SK-N-DZ (cell line): Measurements from ENCODE around the gene STOX1. TPM values are rescaled to one million over a fixed set of nuclear protein-coding genes. Genes with fewer than 3 reads are reported as not detected.
A peak's percentile ranks its signal among the peaks of the same experiment; 100 is the strongest.
"Not testable (repeated sequence)": the region's sequence is repeated elsewhere in the genome, so short reads cannot be mapped to it uniquely, and the experiment has no call there.

ENCODE experiments used
- DNase-seq: peaks from one replicate; pipeline ENCODE4 v3.0.0-alpha.2; 2015; ENCODE audit warnings: low spot score
- polyA plus RNA-seq, 2 experiments: library from polyadenylated mRNA; depleted of rRNA; stranded (reverse); fragments of >200 nt; gene quantifications; 2 replicates each; pipeline ENCODE4 v1.2.3, GENCODE V29; 2014

STOX1 gene, protein sequence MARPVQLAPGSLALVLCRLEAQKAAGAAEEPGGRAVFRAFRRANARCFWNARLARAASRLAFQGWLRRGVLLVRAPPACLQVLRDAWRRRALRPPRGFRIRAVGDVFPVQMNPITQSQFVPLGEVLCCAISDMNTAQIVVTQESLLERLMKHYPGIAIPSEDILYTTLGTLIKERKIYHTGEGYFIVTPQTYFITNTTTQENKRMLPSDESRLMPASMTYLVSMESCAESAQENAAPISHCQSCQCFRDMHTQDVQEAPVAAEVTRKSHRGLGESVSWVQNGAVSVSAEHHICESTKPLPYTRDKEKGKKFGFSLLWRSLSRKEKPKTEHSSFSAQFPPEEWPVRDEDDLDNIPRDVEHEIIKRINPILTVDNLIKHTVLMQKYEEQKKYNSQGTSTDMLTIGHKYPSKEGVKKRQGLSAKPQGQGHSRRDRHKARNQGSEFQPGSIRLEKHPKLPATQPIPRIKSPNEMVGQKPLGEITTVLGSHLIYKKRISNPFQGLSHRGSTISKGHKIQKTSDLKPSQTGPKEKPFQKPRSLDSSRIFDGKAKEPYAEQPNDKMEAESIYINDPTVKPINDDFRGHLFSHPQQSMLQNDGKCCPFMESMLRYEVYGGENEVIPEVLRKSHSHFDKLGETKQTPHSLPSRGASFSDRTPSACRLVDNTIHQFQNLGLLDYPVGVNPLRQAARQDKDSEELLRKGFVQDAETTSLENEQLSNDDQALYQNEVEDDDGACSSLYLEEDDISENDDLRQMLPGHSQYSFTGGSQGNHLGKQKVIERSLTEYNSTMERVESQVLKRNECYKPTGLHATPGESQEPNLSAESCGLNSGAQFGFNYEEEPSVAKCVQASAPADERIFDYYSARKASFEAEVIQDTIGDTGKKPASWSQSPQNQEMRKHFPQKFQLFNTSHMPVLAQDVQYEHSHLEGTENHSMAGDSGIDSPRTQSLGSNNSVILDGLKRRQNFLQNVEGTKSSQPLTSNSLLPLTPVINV
- 4.9 and 6.4 TPM in 2 replicates for polyA plus RNA-seq (2014; cell fraction: cytosol; rRNA removed)
- 4.6 and 5.1 TPM in 2 replicates for polyA plus RNA-seq (2014; cell fraction: nucleus; rRNA removed)

DNA sequence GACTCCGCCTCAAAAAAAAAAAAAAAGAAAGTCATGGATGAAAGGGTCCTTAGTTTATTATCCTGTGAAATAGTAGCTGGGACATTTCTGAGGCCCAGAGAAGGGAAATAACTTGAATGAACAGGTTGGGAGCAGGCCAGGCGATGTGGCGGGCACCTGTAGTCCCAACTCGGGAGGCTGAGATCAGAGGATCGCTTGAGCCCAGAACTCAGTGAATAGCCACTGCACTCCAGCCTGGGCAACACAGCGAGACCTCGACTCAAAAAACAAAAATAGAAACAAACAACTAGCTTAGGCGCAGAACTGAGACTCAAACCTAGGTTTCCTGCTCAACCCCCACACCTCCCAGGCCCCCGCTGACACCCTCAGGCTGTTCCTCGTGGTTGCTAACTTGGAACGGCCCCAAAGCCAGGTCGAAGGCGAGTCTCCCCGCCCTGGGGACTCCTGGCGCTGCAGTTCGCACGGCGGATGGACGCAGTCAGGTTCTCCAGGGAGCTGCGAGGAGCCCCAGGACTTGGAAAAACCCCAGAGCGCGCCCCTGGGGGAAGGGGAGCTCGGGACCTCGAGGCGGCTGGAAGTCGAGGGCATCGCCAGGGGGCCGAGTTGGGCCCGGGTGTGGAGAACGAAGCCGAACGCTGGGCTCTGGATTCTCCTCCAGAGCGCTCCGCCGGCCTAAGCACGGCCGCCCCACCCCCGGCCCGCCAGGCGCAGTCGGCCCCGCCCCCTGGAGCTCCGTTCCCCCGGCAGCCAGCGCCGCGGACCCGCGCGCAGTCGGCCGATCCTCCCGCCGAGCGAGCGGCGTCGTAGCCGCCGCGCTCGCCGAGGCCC lies at the start of gene STOX1:
Gene STOX1 (plus strand): TSS at position 768 of the 828 bp plus-strand sequence. CDS start 93 bp downstream, outside the sequence.
- peak; percentile 72 for DNase-seq

DNA sequence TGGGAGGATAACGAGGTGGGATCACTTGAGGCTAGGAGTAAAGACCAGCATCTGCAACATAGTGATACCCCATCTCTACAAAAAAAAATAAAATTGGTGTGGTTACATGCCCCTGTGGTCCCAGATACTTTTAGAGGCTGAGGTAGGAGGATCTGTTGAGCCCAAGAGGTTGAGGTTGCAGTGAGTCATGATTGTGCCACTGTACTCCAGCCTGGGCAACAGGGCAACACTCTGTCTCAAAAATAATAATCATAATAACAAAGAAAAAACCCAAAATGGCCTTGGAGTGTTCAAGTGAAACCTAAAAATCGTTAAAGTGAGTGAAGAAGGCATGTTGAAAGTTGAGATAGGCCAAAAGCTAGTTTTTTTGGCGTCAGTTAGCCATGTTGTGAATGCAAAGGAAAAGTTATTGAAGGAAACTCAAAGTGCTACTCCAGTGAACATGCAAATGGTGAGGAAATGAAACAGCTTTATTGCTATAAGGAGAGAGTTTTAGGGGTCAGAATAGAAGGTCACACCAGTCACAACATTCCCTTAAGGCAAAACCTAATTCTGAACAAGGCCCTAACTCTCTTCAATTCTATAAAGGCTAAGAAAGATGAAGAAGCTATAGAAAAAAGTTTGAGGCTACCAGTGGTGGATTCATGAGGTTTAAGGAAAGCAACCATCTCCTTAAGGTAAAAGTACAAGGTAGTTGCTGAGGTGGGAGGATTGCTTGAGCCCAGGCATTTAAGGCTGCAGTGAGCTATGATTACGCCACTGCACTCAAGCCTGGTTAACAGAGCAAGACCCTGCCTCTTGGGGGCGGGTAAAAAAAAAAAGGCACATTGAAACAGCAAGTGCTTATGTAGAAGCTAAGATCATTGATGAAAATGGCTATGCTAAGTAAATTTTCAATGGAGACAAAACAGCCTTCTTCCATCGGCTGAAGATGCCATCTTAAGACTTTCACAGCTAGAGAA lies 45.4 kb upstream of the STOX1 start:
- DNase-seq = no peak

GRCh38 chr10:68784476-68784875 lies 42.9 kb upstream of the STOX1 start:
- no peak for DNase-seq

- DNase-seq = no peak
Measured at GRCh38 chr10:68787813-68788212, 39.5 kb upstream of the STOX1 start.

- no peak for DNase-seq
Measured at GRCh38 chr10:68790476-68790875, 36.9 kb upstream of the STOX1 start.

DNA sequence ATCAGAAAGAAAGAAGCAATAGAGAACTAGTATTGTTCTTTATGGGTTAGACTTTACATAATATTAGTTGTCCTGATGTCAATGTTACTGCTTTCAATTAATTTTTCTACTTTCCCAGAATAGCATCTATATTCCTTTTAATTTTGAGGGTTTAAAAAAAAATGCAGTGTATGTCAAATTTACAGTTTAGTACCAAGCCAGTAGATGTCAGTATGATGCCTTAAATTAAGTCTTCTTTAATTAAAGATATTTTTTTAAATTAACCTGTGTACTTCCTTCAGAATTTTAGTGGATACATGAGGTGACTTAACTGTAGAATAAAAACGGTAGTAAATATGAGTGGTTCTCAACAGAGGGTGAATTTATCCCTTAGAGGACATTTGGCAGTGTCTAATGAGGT lies 35.2 kb upstream of the STOX1 start:
- DNase-seq = no peak

- no peak for DNase-seq
Measured at GRCh38 chr10:68795886-68796532, 31.3 kb upstream of the STOX1 start.

DNA sequence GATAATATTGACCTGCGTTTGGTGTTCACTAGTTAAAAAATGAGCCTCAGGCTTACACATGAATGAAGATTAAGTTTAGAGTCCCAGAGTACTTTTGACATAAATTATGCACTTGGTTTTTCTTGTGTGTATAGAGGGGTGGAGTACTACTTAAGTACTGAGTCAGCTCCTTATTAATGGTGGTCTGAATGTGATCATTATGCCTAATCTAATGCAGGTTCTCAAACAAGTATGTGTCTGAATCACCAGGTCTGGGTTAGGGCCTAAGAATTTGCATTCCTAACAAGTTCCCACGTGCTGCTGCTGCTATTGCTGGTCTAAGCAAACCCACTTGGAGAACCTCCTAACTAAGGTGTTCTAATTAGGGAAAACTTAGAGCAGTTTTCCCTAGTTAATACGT lies 30.7 kb upstream of the STOX1 start:
- DNase-seq = no peak

- no peak for DNase-seq
Measured at GRCh38 chr10:68800211-68800610, 27.1 kb upstream of the STOX1 start.

DNA sequence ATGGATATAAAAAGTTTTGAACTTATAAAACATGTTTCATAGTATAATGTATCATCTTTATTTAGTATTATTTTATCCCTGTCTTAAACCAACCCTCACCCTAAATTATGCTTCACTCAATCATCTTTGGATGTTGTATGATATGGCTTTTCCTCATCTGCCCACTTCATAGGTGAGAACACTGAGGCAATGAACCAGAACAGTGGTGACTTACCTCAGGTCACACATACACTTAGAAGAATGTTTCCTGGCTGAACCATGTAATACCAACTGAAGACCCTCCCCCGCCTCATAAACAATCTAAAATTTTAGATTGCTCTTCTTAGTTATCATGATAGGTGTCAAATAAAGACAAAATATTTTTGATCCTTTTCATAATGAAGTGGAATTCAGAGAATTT lies 22.6 kb upstream of the STOX1 start:
- DNase-seq = no peak

DNA sequence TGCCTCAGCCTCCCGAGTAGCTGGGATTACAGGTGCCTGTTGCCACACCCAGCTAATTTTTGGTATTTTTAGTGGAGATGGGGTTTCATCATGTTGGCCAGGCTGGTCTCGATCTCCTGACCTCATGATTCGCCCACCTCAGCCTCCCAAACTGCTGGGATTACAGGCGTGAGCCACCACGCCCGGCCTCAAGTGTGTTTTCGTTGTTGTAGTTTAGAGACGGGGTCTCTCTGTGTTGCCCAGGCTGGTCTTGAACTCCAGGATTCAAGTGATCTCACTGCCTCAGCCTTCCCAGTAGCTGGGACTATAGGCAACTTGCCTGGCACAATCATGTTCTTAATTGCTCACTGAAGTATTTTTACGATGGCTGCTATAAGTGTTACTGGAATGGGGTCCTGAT lies 16.5 kb upstream of the STOX1 start:
- not testable (repeated sequence) for DNase-seq

GRCh38 chr10:68811314-68812009 lies 15.9 kb upstream of the STOX1 start:
- no peak for DNase-seq

DNA sequence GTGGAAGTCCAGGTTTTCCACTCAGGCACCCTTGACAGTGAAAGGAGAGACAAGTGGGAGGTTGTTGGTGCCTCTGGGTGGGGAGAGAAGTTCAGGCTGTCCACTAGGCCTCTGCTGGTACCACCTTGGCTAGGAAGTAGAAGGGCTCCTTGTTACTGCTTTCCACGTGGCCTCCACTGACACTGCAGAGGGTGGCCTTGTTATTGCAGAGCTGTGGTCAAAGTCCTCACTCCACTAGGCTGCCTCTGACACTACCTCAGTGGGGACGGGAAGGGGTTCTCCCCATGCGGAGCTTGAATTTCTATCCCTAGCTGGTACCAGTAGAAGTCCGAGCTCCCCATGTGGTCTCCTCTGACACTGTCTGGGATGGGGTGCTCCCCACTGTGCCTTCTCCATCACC lies 14.9 kb upstream of the STOX1 start:
- no peak for DNase-seq

DNA sequence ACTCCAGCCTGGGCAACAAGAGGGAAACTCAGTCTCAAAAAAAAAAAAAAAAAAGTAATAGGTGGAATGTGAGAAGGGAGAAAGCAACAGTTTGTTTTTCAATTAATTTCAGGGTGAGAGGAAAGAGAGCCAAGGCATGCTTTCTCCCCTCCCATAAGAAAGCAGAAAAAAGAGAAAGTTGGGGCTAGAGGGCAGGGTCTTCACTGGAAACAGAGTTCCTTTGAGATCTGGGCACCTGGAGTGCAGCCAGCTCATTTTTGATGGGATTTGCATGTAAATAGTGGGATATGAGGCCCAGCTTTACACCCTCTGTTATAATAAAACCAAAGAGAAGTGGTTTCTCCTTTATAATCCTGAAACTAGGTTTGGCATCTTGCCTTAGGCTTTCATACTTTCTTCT lies 13.8 kb upstream of the STOX1 start:
- no peak for DNase-seq

DNA sequence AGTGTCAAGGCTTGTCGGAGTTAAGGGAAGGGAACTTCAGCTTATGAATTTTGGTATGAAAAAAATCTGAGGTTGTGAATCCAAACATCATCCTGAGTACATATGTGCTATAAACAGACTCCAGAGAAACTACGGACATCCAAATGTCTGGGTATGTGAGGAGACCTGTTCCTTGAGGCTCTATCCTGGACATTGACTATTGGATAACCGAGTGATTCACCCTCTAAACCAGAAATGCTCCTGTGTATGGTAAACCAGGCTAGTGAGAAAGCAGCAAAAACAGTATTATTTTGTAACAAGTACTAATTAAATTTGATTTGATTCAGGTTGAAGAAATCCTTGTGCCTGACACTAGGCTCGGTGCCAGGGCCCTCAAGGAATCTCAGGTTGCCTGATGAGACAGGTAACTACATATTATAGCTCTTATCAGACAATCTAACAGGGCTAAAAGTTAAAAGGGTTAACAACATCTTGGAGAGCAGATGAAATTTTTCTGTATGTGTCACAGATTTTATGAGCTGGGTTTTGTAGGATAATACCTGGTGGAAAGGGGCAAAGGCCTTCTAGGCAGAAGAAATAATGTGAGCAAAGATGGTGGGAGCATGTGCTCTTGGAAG lies 10.4 kb upstream of the STOX1 start:
- no peak for DNase-seq

DNA sequence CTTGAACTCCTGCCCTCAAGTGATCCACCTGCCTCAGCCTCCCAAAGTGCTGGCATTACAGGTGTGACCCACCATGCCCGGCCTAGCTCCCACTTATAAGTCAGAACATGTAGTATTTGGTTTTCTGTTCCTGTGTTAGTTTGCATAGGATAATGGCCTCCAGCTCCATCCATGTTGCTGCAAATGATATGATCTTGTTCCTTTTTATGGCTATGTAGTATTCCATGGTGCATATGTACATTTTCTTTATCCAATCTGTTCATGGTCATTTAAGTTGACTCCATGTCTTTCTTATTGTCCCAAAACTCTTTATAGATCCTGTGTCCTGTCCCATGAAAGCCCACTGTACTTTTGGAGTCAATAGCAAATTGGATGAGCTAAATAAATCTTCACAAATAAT lies 7.0 kb upstream of the STOX1 start:
- DNase-seq = not testable (repeated sequence)

DNA sequence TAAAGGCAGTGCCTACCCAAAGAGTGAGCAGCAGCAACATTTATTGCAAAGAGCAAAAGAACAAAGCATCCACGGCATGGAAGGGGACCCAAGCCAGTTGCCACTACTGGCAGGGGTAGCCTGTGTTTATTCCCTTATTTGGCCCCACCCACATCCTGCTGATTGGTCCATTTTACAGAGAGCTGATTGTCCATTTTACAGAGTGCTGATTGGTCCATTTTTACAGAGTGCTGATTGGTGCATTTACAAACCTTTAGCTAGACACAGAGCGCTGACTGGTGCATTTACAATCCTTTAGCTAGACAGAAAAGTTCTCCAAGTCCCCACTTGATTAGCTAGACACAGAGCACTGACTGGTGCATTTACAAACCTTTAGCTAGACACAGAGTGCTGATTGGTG lies 4.7 kb upstream of the STOX1 start:
- not testable (repeated sequence) for DNase-seq

DNA sequence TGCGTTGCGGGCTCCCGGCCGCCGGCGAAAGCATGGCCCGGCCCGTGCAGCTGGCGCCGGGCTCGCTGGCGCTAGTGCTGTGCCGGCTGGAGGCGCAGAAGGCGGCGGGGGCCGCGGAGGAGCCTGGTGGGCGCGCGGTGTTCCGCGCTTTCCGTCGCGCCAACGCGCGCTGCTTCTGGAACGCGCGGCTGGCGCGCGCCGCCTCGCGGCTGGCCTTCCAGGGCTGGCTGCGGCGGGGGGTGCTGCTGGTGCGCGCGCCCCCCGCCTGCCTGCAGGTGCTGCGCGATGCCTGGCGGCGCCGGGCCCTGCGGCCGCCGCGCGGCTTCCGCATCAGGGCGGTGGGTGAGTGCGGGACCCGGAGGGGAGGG lies 245 bp downstream of the STOX1 start:
- not testable (repeated sequence) for DNase-seq
